ENCODE data around the gene CDK5R1. TPM values are rescaled to one million over a fixed set of nuclear protein-coding genes. Genes with fewer than 3 reads are reported as not detected.

The CDK5R1 gene
- total and polyA plus RNA-seq, 9 donors = 0.69 to 4.1 (median 2.0) TPM

DNA sequence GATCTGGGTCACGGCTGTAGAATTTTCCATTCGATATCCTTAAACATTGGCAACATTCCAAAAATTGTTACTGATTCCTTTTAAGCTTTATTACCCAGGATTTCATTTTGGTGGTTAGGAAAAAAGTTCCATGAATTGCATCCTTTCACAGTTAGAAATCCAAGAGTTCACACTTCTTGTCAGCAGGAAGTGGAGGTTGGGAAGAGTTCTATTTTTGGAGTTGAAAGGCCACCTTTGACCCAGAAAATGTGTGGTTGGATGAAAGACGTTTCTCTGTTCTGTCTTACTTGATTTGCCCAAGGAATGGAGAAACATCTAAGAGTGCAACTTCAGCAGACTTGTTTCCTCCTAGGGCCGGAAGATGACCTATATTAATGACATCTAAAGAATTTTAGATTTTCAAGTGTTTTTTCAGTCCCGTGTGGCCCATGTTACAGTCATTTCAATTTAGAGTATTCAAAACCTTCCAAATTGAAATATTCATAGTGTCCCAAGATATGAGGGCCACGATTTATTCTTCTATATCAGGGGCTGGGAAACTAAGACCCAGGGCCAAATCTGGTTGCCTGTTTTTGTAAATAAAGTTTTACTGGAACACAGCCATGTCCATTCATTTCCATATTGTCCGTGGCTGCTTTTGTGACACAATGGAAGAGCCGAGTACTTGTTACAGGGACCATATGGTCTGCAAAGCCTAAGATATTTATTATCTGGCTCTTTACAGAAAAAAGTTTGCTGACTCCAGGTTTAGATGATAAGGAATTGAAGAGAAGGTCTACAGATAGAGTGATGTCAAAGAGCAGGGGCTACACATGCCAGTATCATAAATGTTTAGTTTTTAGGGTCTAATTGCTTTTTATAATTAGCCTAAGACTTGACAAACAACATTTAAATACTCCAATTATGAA is 50.2 kb downstream of the CDK5R1 start:
- Histone ChIP-seq H3K36me3 (no peaks in the 10 kb centered on the region), H3K9me3 (no peaks in the 10 kb centered on the region), H3K4me1 (ENCODE audit: insufficient read depth) (no peaks in the 10 kb centered on the region), H3K4me3 (no peak overlapping the region), H3K27me3 (no peaks in the 10 kb centered on the region), H3K27ac (no peak overlapping the region)
- WGBS, 3 donors = 43 to 56% (median 50%) methylated on average over 8 of the region's 8 CpGs
- no peak for DNase-seq
- intact Hi-C loops (cut with DNase I) = no loop called here
- TF ChIP-seq POLR2A (IDR thresholded peaks at IDR 0.05) (no peak), EP300 (IDR thresholded peaks at IDR 0.05) (no peak)
- TF ChIP-seq, protein P1, sequence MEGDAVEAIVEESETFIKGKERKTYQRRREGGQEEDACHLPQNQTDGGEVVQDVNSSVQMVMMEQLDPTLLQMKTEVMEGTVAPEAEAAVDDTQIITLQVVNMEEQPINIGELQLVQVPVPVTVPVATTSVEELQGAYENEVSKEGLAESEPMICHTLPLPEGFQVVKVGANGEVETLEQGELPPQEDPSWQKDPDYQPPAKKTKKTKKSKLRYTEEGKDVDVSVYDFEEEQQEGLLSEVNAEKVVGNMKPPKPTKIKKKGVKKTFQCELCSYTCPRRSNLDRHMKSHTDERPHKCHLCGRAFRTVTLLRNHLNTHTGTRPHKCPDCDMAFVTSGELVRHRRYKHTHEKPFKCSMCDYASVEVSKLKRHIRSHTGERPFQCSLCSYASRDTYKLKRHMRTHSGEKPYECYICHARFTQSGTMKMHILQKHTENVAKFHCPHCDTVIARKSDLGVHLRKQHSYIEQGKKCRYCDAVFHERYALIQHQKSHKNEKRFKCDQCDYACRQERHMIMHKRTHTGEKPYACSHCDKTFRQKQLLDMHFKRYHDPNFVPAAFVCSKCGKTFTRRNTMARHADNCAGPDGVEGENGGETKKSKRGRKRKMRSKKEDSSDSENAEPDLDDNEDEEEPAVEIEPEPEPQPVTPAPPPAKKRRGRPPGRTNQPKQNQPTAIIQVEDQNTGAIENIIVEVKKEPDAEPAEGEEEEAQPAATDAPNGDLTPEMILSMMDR (IDR thresholded peaks at IDR 0.05) = no peak

Small RNAs within 50 kb of the gene (small RNA-seq; reads per million reads assigned to genes)
- not detected for gene RF00019

Other genes starting within 250 kb of the CDK5R1 start
- gene RHBDL3, start 221.2 kb upstream of the CDK5R1 start, total RNA-seq = 1 to 10 TPM; 1.5 to 5.6 (median 2.7) TPM
- gene RHBDL3, start 221.2 kb upstream of the CDK5R1 start, polyA plus RNA-seq = 1 to 10 TPM in 1 of 2 donors, under 1 TPM in 1; 0.83 to 1.8 TPM
- gene C17orf75, start 144.8 kb upstream of the CDK5R1 start, total RNA-seq = 10 to 100 TPM; 13.4 to 23.8 (median 22.7) TPM
- gene C17orf75, start 144.8 kb upstream of the CDK5R1 start, polyA plus RNA-seq = 10 to 100 TPM; 14.8 to 16.6 TPM
- gene ZNF207, start 136.8 kb upstream of the CDK5R1 start, total RNA-seq = 100 to 1,000 TPM; 105 to 155 (median 136) TPM
- gene ZNF207, start 136.8 kb upstream of the CDK5R1 start, polyA plus RNA-seq = 100 to 1,000 TPM in 1 of 2 donors, 10 to 100 TPM in 1; 67.0 to 157 TPM
- gene PSMD11, start 42.5 kb upstream of the CDK5R1 start, total RNA-seq = 10 to 100 TPM; 31.2 to 83.0 (median 63.2) TPM
- gene PSMD11, start 42.5 kb upstream of the CDK5R1 start, polyA plus RNA-seq = 10 to 100 TPM; 20.1 to 49.2 TPM

Data from ovary (tissue), 9 donors.